ENCODE results near the gene TMEM212. TPM values are rescaled to one million over a fixed set of nuclear protein-coding genes. Genes with fewer than 3 reads are reported as not detected.

The TMEM212 gene
- total RNA-seq, 1 experiment from 2014 or later: not detected

- Histone ChIP-seq H2AFZ (ENCODE audit: low read length) (no peak overlapping the region), H4K8ac (replicated peaks; ENCODE audit: insufficient read length, low read depth, low read length) (no peak overlapping the region), H3K4ac (ENCODE audit: low read depth, low read length) (no peak overlapping the region), H3K27ac (ENCODE audit: insufficient read length, low read depth, low read length) (no peak overlapping the region), H4K20me1 (ENCODE audit: control insufficient read depth, insufficient read depth, insufficient read length) (no peaks in the 10 kb centered on the region), H3K4me2 (ENCODE audit: insufficient read depth, insufficient read length, low read length) (no peak overlapping the region), H3K14ac (ENCODE audit: insufficient read depth, low read length) (0 out of 2 replicates have a peak overlapping the region, but pooled peaks have one; percentile 21), H3K18ac (ENCODE audit: insufficient read length, low read depth, low read length) (peak overlapping the region; percentile 15), H3K23me2 (ENCODE audit: insufficient read length, low read depth, low read length, poor library complexity, severe bottlenecking) (no peaks in the 10 kb centered on the region), H3K4me1 (ENCODE audit: insufficient read depth, low read length) (0 out of 2 replicates have a peak, but pooled peaks cover 2% of the 10 kb centered on the region), H2AK5ac (ENCODE audit: insufficient read length, low read length) (no peak overlapping the region), H2BK5ac (ENCODE audit: insufficient read length, low read length) (no peak overlapping the region), H4K5ac (ENCODE audit: insufficient read length, low read depth, low read length) (no peak overlapping the region), H2BK15ac (ENCODE audit: low read depth, low read length) (no peak overlapping the region), H3K79me2 (ENCODE audit: insufficient read depth, low read length) (no peaks in the 10 kb centered on the region), H3K9me3 (ENCODE audit: control insufficient read depth, low read depth, low read length) (no peaks in the 10 kb centered on the region), H3K27me3 (ENCODE audit: insufficient read depth, low read length) (no peaks in the 10 kb centered on the region), H3T11ph (ENCODE audit: low read length) (no peak overlapping the region), H4K91ac (ENCODE audit: insufficient read length, low read depth, low read length) (no peak overlapping the region), H2BK12ac (ENCODE audit: insufficient read length, low read depth, low read length) (no peak overlapping the region), H3K79me1 (ENCODE audit: insufficient read depth, low read depth, low read length, poor library complexity, severe bottlenecking) (no peaks in the 10 kb centered on the region), H2BK20ac (ENCODE audit: low read depth, low read length, poor library complexity, severe bottlenecking) (no peak overlapping the region), H3K9ac (ENCODE audit: extremely low read depth, insufficient read length, low read length) (no peak overlapping the region), H3K23ac (ENCODE audit: insufficient read length, low read depth, low read length) (no peak overlapping the region), H2BK120ac (ENCODE audit: low read depth, low read length, poor library complexity, severe bottlenecking) (no peak overlapping the region), H3K56ac (ENCODE audit: insufficient read length, low read depth, low read length) (no peak overlapping the region)
- peaks cover 13 to 23% of the 10 kb centered on the region in 2 experiments for H3K4me1 Mint-ChIP-seq
- no peaks in the 10 kb centered on the region for H3K36me3 Mint-ChIP-seq (ENCODE audit: insufficient read depth in 1 of 3, low read depth in 3 of 3)
- WGBS (ENCODE audit: extremely low coverage, insufficient read length, low lambda C conversion rate): no CpG with 5 or more reads among the region's 6 CpGs
- no peaks in the 10 kb centered on the region for H3K27me3 Mint-ChIP-seq (ENCODE audit: low read depth)
- H3K4me3 Mint-ChIP-seq: no peak overlapping the region
- peak overlapping the region in 2 of 3 experiments; percentile 20 to 41; a peak in 3 of 7 replicates for H3K27ac Mint-ChIP-seq
- TF ChIP-seq CTCF (conservative IDR thresholded peaks at IDR 0.05): no peak
- no peaks in the 10 kb centered on the region; a peak in 1 of 5 replicates for H3K9me3 Mint-ChIP-seq
- DNase-seq: no peak
Measured at GRCh38 chr3:171840811-171841619, 2.1 kb upstream of the TMEM212 start.

Data from H9 (cell line).